Gastroesophageal sphincter (tissue), 3 donors: ENCODE data around the gene CHST15.

Experiments
- CTCF ChIP-seq, 4 experiments: fragments of 200-600 bp in 2 of 4; fragments of 450-650 bp in 2 of 4; sonication (generic) in 1 of 4; IDR thresholded peaks; one replicate each; pipeline ENCODE4 v1.5.1; 2017 to 2019; ENCODE audit warnings: antibody characterized with exemption in 4 of 4, mild to moderate bottlenecking in 2 of 4, moderate library complexity in 2 of 4
- EP300 ChIP-seq: sonication (generic); formaldehyde crosslinking; IDR thresholded peaks from one replicate; pipeline ENCODE4 v1.6.1; 2017; ENCODE audit warnings: antibody characterized with exemption, mild to moderate bottlenecking
- POLR2A ChIP-seq, 2 donors: fragments of 450-650 bp; IDR thresholded peaks; one replicate each; pipeline ENCODE4 v1.6.1; 2017; ENCODE audit warnings: antibody characterized with exemption in 2 of 2, mild to moderate bottlenecking in 2 of 2, moderate library complexity in 1 of 2
- POLR2AphosphoS5 ChIP-seq: sonication (generic); formaldehyde crosslinking; IDR thresholded peaks from one replicate; pipeline ENCODE4 v1.6.1; 2017; ENCODE audit warnings: antibody characterized with exemption

- TF ChIP-seq POLR2A (IDR thresholded peaks at IDR 0.05) (no peak), CTCF (IDR thresholded peaks at IDR 0.05) (no peak), POLR2AphosphoS5 (no peak), EP300 (no peak)
Measured at GRCh38 chr10:124025152-124025551, 68.2 kb downstream of the CHST15 start.
